Naive B cell (primary cell): ENCODE measurements around the gene GPR52. TPM values are rescaled to one million over a fixed set of nuclear protein-coding genes. Genes with fewer than 3 reads are reported as not detected.
"Not testable (repeated sequence)": the region's sequence is repeated elsewhere in the genome, so short reads cannot be mapped to it uniquely, and the experiment has no call there.

ENCODE experiments used
- ATAC-seq, 2 donors: fragments of 150-1000 bp; cut with Tn5 transposase; 2 replicates each; pipeline ENCODE4 v1.10.0; 2021; ENCODE audit warnings: low read depth in 2 of 2, mild to moderate bottlenecking in 2 of 2, moderate library complexity in 2 of 2
- DNase-seq: peaks from one replicate; pipeline ENCODE4 v3.0.0; 2022
- H3K27ac Mint-ChIP-seq, 6 donors: one replicate each; pipeline ENCODE4 v1.8.0; 2020 to 2022; ENCODE audit warnings: mild to moderate bottlenecking in 6 of 6, mixed read lengths in 6 of 6, moderate library complexity in 5 of 6, inconsistent platforms in 2 of 6
- H3K27me3 Mint-ChIP-seq, 3 donors: one replicate each; pipeline ENCODE4 v1.8.0; 2021 to 2022; ENCODE audit warnings: mixed read lengths in 3 of 3, mild to moderate bottlenecking in 1 of 3
- H3K36me3 Mint-ChIP-seq, 2 donors: one replicate each; pipeline ENCODE4 v1.8.0; 2020 to 2022; ENCODE audit warnings: mixed read lengths in 2 of 2, inconsistent platforms in 1 of 2, mild to moderate bottlenecking in 1 of 2
- H3K4me1 Mint-ChIP-seq, 3 donors: one replicate each; pipeline ENCODE4 v1.8.0; 2020 to 2022; ENCODE audit warnings: mixed read lengths in 3 of 3, inconsistent platforms in 1 of 3, mild to moderate bottlenecking in 1 of 3, moderate library complexity in 1 of 3
- H3K4me3 Mint-ChIP-seq, 8 donors: one replicate each; pipeline ENCODE4 v1.8.0; 2020 to 2022; ENCODE audit warnings: mild to moderate bottlenecking in 8 of 8, mixed read lengths in 8 of 8, moderate library complexity in 8 of 8, inconsistent platforms in 2 of 8
- H3K9me3 Mint-ChIP-seq, 7 donors: one replicate each; pipeline ENCODE4 v1.8.0; 2020 to 2022; ENCODE audit warnings: mixed read lengths in 7 of 7, mild to moderate bottlenecking in 5 of 7, inconsistent platforms in 2 of 7, moderate library complexity in 1 of 7
- polyA plus RNA-seq, 6 donors: library from polyadenylated mRNA; unstranded; fragments of 300-500 nt; fragmentation: Illumina TruSeq; gene quantifications; one replicate each; pipeline ENCODE4 v1.2.3, GENCODE V29; 2021; ENCODE audit warnings: low read depth in 6 of 6

The GPR52 gene, protein sequence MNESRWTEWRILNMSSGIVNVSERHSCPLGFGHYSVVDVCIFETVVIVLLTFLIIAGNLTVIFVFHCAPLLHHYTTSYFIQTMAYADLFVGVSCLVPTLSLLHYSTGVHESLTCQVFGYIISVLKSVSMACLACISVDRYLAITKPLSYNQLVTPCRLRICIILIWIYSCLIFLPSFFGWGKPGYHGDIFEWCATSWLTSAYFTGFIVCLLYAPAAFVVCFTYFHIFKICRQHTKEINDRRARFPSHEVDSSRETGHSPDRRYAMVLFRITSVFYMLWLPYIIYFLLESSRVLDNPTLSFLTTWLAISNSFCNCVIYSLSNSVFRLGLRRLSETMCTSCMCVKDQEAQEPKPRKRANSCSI
- not detected for polyA plus RNA-seq

DNA sequence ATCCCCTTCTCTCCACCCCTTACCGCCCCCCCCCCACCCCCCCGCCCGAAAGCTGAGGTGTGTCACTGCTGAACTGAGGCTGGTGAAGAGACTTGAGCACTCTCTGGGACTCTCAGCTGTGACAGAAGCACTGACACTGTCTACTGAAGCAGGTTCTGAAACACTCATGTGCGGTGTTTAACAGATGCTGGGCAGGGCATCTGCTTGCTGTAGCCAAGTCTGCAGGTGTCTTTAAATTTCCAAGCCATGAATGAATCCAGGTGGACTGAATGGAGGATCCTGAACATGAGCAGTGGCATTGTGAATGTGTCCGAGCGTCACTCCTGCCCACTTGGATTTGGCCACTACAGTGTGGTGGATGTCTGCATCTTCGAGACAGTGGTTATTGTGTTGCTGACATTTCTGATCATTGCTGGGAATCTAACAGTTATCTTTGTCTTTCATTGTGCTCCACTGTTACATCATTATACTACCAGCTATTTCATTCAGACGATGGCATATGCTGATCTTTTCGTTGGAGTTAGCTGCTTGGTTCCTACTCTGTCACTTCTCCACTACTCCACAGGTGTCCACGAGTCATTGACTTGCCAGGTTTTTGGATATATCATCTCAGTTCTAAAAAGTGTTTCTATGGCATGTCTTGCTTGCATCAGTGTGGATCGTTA lies at the start of gene GPR52:
Gene GPR52 (plus strand): TSS at position 99 of the 665 bp plus-strand sequence. CDS start 148 bp downstream, at position 247.
- no peaks in the 10 kb centered on the region for H3K9me3 Mint-ChIP-seq
- H3K36me3 Mint-ChIP-seq, result peaks cover 0 to 9% of the 10 kb centered on the region in 2 donors
- peaks cover 9 to 16% (median 10%) of the 10 kb centered on the region in 3 donors for H3K4me1 Mint-ChIP-seq
- no peak for DNase-seq
- no peak within 1 kb of the TSS for H3K4me3 Mint-ChIP-seq
- no peaks in the 10 kb centered on the region for H3K27me3 Mint-ChIP-seq
- no peak for ATAC-seq
- H3K27ac Mint-ChIP-seq, result peak within 1 kb of the TSS in 2 of 6 donors; percentile 9 to 61

GRCh38 chr1:174398246-174398645 lies 49.5 kb upstream of the GPR52 start:
- Mint-ChIP-seq H3K27me3 (no peaks in the 10 kb centered on the region), H3K27ac (peak overlapping the region in 2 of 6 donors; percentile 12 to 24), H3K9me3 (peaks cover 0 to 7% (median 0%) of the 10 kb centered on the region in 7 donors), H3K4me1 (peaks cover 5 to 8% (median 8%) of the 10 kb centered on the region in 3 donors), H3K4me3 (no peak overlapping the region), H3K36me3 (peaks cover 21 to 53% of the 10 kb centered on the region in 2 donors)
- DNase-seq (no peak), ATAC-seq (no peak)

DNA sequence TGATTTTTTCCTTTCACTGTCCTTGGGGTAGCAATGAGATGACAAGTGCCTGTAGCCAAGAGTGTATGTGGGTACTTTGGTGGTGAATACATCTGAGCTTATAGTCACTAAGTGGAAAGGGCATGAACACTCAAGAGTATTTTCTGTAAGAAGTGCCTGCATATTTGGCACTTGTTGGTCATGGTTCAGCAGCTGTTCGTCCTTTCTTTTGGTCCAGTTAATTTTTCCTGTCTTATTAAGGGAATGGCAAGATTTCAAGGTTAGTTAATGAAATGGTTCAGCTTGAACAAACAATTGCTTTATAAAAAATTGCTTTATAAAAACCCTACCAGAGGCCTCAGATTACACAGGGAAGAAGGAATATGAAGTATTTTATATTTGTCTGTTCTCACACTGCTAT lies 48.6 kb upstream of the GPR52 start:
- ATAC-seq (no peak), DNase-seq (no peak)
- Mint-ChIP-seq H3K27ac (no peak overlapping the region), H3K4me3 (peak overlapping the region in 1 of 8 donors; percentile 15), H3K36me3 (peaks cover 15 to 49% of the 10 kb centered on the region in 2 donors), H3K9me3 (peaks cover 0 to 3% (median 0%) of the 10 kb centered on the region in 7 donors), H3K27me3 (no peaks in the 10 kb centered on the region), H3K4me1 (peaks cover 5 to 12% (median 10%) of the 10 kb centered on the region in 3 donors)

GRCh38 chr1:174401075-174401474 lies 46.7 kb upstream of the GPR52 start:
- Mint-ChIP-seq H3K9me3 (peaks cover 0 to 3% (median 0%) of the 10 kb centered on the region in 7 donors), H3K4me1 (peaks cover 5 to 13% (median 10%) of the 10 kb centered on the region in 3 donors), H3K36me3 (peaks cover 15 to 49% of the 10 kb centered on the region in 2 donors), H3K27me3 (no peaks in the 10 kb centered on the region), H3K27ac (no peak overlapping the region), H3K4me3 (no peak overlapping the region)
- DNase-seq (no peak), ATAC-seq (no peak)

DNA sequence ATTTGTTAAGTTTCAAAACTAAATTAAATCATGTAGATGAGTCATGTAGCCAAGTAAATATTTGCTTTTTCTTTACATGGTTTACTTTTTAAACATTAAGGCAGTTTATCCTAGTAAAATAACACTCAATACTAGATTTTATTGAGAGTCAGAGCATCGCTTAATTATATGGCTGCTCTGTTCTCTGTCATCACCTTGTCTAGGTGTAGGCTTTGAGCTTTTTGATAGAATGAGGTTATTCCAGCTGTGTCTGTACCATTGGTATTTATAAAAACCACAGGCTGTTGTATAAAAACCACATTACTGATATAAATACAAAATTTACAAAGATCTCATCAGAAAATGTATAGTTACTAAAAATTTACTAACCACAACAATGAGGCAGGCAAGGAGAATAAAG lies 42.5 kb upstream of the GPR52 start:
- H3K9me3 Mint-ChIP-seq, result peaks cover 0 to 7% (median 0%) of the 10 kb centered on the region in 7 donors
- H3K36me3 Mint-ChIP-seq, result peaks cover 22 to 37% of the 10 kb centered on the region in 2 donors
- ATAC-seq, result no peak
- H3K27me3 Mint-ChIP-seq, result no peaks in the 10 kb centered on the region
- peaks cover 15 to 27% (median 25%) of the 10 kb centered on the region in 3 donors for H3K4me1 Mint-ChIP-seq
- no peak overlapping the region for H3K27ac Mint-ChIP-seq
- H3K4me3 Mint-ChIP-seq, result no peak overlapping the region
- no peak for DNase-seq

- DNase-seq, result no peak
- ATAC-seq, result no peak
- Mint-ChIP-seq H3K27ac (no peak overlapping the region), H3K9me3 (peaks cover 0 to 12% (median 4%) of the 10 kb centered on the region in 7 donors), H3K4me1 (peaks cover 19 to 30% (median 29%) of the 10 kb centered on the region in 3 donors), H3K4me3 (peak overlapping the region in 1 of 8 donors; percentile 13), H3K27me3 (no peaks in the 10 kb centered on the region), H3K36me3 (peaks cover 27 to 32% of the 10 kb centered on the region in 2 donors)
Measured at GRCh38 chr1:174406421-174406820, 41.3 kb upstream of the GPR52 start.

DNA sequence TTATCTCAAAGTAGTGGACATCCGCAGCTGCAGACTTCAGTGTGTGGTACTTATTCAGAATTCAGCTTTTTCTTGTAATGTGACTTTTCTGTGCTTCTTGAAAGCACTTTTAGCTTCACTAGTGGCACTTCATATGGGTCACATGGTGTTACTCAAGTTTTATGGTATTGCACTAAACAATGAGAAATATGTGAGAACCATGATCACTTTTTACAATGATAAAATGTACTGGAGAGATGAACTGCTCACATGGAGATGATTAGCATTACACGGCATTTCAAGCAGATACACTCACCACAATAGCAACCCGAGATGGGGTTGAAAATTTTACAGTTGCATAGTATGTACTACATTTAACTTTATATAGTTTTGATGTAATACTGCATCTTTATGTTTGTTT lies 40.1 kb upstream of the GPR52 start:
- Mint-ChIP-seq H3K36me3 (peaks cover 31 to 35% of the 10 kb centered on the region in 2 donors), H3K4me1 (peaks cover 24 to 35% (median 33%) of the 10 kb centered on the region in 3 donors), H3K27me3 (no peaks in the 10 kb centered on the region), H3K27ac (no peak overlapping the region), H3K9me3 (peaks cover 3 to 17% (median 13%) of the 10 kb centered on the region in 7 donors), H3K4me3 (no peak overlapping the region)
- no peak for DNase-seq
- no peak for ATAC-seq

GRCh38 chr1:174408146-174408545 lies 39.6 kb upstream of the GPR52 start:
- H3K27ac Mint-ChIP-seq, result peak overlapping the region in 1 of 6 donors; percentile 87
- H3K27me3 Mint-ChIP-seq, result no peaks in the 10 kb centered on the region
- peaks cover 26 to 30% of the 10 kb centered on the region in 2 donors for H3K36me3 Mint-ChIP-seq
- ATAC-seq, result no peak
- DNase-seq, result no peak
- H3K4me1 Mint-ChIP-seq, result peaks cover 24 to 35% (median 29%) of the 10 kb centered on the region in 3 donors
- no peak overlapping the region for H3K4me3 Mint-ChIP-seq
- peaks cover 3 to 19% (median 13%) of the 10 kb centered on the region in 7 donors for H3K9me3 Mint-ChIP-seq

DNA sequence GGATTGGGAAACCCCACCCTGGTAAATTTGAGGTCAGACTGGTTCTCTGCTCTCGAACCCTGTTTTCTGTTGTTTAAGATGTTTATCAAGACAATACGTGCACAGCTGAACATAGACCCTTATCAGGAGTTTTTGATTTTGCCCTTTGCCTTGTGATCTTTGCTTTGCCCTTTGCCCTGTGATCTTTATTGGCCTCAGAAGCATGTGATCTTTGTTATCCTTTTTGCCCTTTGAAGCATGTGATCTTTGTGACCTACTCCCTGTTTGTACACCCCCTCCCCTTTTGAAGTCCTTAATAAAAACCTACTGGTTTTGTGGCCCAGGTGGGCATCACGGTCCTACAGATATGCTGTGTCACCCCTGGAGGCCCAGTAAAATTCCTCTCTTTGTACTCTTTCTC lies 38.0 kb upstream of the GPR52 start:
- ATAC-seq, DNase-seq, H3K4me3 Mint-ChIP-seq, H3K27me3 Mint-ChIP-seq: not testable (repeated sequence)
- Mint-ChIP-seq H3K27ac (peak overlapping the region in 1 of 6 donors; percentile 34), H3K9me3 (peaks cover 3 to 19% (median 13%) of the 10 kb centered on the region in 7 donors), H3K36me3 (peaks cover 21 to 28% of the 10 kb centered on the region in 2 donors), H3K4me1 (peaks cover 33 to 49% (median 37%) of the 10 kb centered on the region in 3 donors)

DNA sequence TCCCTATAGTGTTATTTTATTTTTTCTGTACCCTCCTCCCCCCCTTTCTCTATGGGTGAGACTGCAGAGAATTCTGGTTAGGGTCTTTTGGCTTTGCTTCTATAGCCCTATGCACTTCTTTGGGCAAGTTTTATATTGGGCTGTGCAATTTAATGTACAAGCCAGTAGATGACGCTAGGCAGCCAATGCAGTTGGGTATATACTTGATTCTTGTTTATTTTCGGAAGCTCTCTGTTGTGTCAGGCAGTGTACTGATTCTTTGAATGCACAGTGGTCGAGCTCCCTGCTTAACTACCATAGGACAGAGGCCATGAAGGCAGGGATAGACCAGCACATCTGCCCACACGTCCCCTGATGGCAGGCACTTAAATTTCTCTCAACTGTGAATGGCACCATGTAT lies 34.1 kb upstream of the GPR52 start:
- Mint-ChIP-seq H3K27ac (peak overlapping the region in 2 of 6 donors; percentile 26 to 45), H3K27me3 (no peaks in the 10 kb centered on the region), H3K9me3 (peaks cover 3 to 19% (median 13%) of the 10 kb centered on the region in 7 donors), H3K4me3 (peak overlapping the region in 2 of 8 donors; percentile 28 to 73), H3K36me3 (peaks cover 18 to 28% of the 10 kb centered on the region in 2 donors), H3K4me1 (peaks cover 36 to 46% (median 37%) of the 10 kb centered on the region in 3 donors)
- no peak for ATAC-seq
- DNase-seq, result no peak

DNA sequence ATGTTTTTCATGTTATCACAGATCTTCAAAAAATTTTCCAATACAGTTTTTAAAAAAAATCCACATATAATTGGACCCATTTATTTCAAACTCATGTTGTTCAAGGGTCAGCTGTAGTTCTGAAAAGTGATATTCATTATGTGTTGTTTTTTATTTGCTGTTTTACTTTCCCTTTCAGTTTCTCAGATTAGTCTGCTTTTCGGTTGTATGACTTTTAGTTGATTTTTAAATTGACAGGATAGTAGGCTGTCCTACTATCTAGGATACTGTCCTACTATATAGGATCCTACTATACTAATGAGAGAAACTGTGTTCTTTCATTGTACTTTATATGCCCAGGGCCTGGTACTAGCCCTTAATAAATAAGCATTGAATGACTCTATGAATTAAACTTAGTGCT lies 33.6 kb upstream of the GPR52 start:
- H3K4me3 Mint-ChIP-seq, result peak overlapping the region in 2 of 8 donors; percentile 27 to 51

GRCh38 chr1:174415506-174415905 lies 32.3 kb upstream of the GPR52 start:
- no peak overlapping the region for H3K4me3 Mint-ChIP-seq
- DNase-seq (no peak), ATAC-seq (no peak)
- peaks cover 3 to 19% (median 8%) of the 10 kb centered on the region in 7 donors for H3K9me3 Mint-ChIP-seq
- peak overlapping the region in 1 of 6 donors; percentile 62 for H3K27ac Mint-ChIP-seq
- peaks cover 34 to 41% (median 39%) of the 10 kb centered on the region in 3 donors for H3K4me1 Mint-ChIP-seq
- H3K36me3 Mint-ChIP-seq, result peaks cover 12 to 13% of the 10 kb centered on the region in 2 donors
- no peaks in the 10 kb centered on the region for H3K27me3 Mint-ChIP-seq

More for the DNA sequence above, 33.6 kb upstream of the GPR52 start:
- DNase-seq (no peak), ATAC-seq (peak in 1 of 2 donors; percentile 25)
- H3K4me1 Mint-ChIP-seq, result peaks cover 34 to 42% (median 37%) of the 10 kb centered on the region in 3 donors
- H3K27me3 Mint-ChIP-seq, result no peaks in the 10 kb centered on the region
- peaks cover 13 to 23% of the 10 kb centered on the region in 2 donors for H3K36me3 Mint-ChIP-seq
- peak overlapping the region in 3 of 6 donors; percentile 1 to 53 (median 41) for H3K27ac Mint-ChIP-seq
- H3K9me3 Mint-ChIP-seq, result peaks cover 3 to 19% (median 11%) of the 10 kb centered on the region in 7 donors

- H3K4me3 Mint-ChIP-seq, result no peak overlapping the region
- no peaks in the 10 kb centered on the region for H3K27me3 Mint-ChIP-seq
Measured at GRCh38 chr1:174417921-174418320, 29.8 kb upstream of the GPR52 start.

More at GRCh38 chr1:174417921-174418320, 29.8 kb upstream of the GPR52 start:
- Mint-ChIP-seq H3K27ac (peak overlapping the region in 1 of 6 donors; percentile 52), H3K4me1 (peaks cover 23 to 31% (median 27%) of the 10 kb centered on the region in 3 donors), H3K36me3 (peaks cover 0 to 10% of the 10 kb centered on the region in 2 donors), H3K9me3 (peaks cover 0 to under 1% (median 0%) of the 10 kb centered on the region in 7 donors)
- no peak for DNase-seq
- no peak for ATAC-seq
